HepG2 (cell line): Measurements from ENCODE around the gene AKR1A1. TPM values are rescaled to one million over a fixed set of nuclear protein-coding genes. Genes with fewer than 3 reads are reported as not detected.
A peak's percentile ranks its signal among the peaks of the same experiment; 100 is the strongest.

ENCODE experiments used
- ATAC-seq: fragments of 200-7000 bp; cut with Tn5 transposase; 3 replicates; pipeline ENCODE4 v1.9.1; 2020; ENCODE audit warnings: mild to moderate bottlenecking, moderate library complexity
- BruUV-seq: library from RNA; stranded (reverse); fragments of 400-500 nt; replicated peaks from 2 replicates; lab custom pipeline; 2021; lab: Mats Ljungman, UMichigan
- CTCF ChIA-PET: fragments of 300-600 bp; formaldehyde crosslinking; extraction: SDS; loops from one replicate; lab custom pipeline; 2021; ENCODE audit warnings: low total read pairs, inconsistent platforms, low intra/inter-chr PET ratio; lab: Yijun Ruan, JAX
- POLR2A ChIA-PET: fragments of 350-600 bp; sonication (Branson Sonifier 250); formaldehyde crosslinking; loops from one replicate; lab custom pipeline; 2020; ENCODE audit warnings: antibody characterized with exemption, inconsistent platforms; lab: Yijun Ruan, JAX
- DNase-seq: peaks from one replicate; pipeline ENCODE4 v3.0.0-alpha.2; 2015; ENCODE audit warnings: low spot score
- FAIRE-seq: peaks from 3 replicates; lab custom pipeline; 2011; peaks lifted over from hg19 to GRCh38; lab: Jason Lieb, UNC
- H2AFZ ChIP-seq: one replicate; pipeline ENCODE4 v1.6.1; 2011; ENCODE audit warnings: low read length, inconsistent platforms
- H3K27ac ChIP-seq: fragments of 300-600 bp; 3 replicates; pipeline ENCODE4 v1.8.0; 2011; ENCODE audit warnings: mixed run types, mild to moderate bottlenecking, mixed read lengths, low read length, inconsistent platforms; ENCODE audit not compliant: insufficient read depth; ENCODE audit errors: extremely low read length
- H3K27me3 ChIP-seq, 2 experiments: fragments of 200-600 bp in 1 of 2; 2 replicates in 1 of 2; 3 replicates in 1 of 2; pipeline versions ENCODE4 v1.6.0 to v1.8.0; 2011; ENCODE audit warnings: low read length in 2 of 2, mild to moderate bottlenecking in 2 of 2, moderate library complexity in 2 of 2, inconsistent platforms in 1 of 2; ENCODE audit not compliant: insufficient read depth in 2 of 2, control insufficient read depth in 1 of 2
- H3K36me3 ChIP-seq, 2 experiments: fragments of 200-600 bp in 1 of 2; replicated peaks in 1 of 2; 2 replicates in 1 of 2; 3 replicates in 1 of 2; pipeline versions ENCODE4 v1.5.1 to v1.8.0; 2011; ENCODE audit warnings: low read length in 2 of 2, inconsistent platforms in 1 of 2; ENCODE audit not compliant: insufficient read depth in 2 of 2, control insufficient read depth in 1 of 2
- H3K4me1 ChIP-seq: 2 replicates; pipeline ENCODE4 v1.5.1; 2012; ENCODE audit warnings: low read length, inconsistent platforms; ENCODE audit not compliant: insufficient read depth
- H3K4me2 ChIP-seq: 2 replicates; pipeline ENCODE4 v1.6.0; 2011; ENCODE audit warnings: low read depth, low read length, inconsistent platforms
- H3K4me3 ChIP-seq, 3 experiments: fragments of 200-600 bp in 1 of 3; sonication (generic), shearing (Covaris generic) in 1 of 3; replicated peaks in 1 of 3; 2 replicates each; pipeline ENCODE4 v1.5.1; 2011 to 2016; ENCODE audit warnings: low read length in 3 of 3, inconsistent platforms in 2 of 3, low read depth in 2 of 3, mild to moderate bottlenecking in 2 of 3, control low read depth in 1 of 3, mixed read lengths in 1 of 3; ENCODE audit not compliant: insufficient read depth in 1 of 3
- H3K79me2 ChIP-seq: one replicate; pipeline ENCODE4 v1.6.1; 2011; ENCODE audit warnings: low read length, inconsistent platforms; ENCODE audit not compliant: insufficient read depth
- H3K9ac ChIP-seq: 2 replicates; pipeline ENCODE4 v1.6.0; 2011; ENCODE audit warnings: mild to moderate bottlenecking, low read depth, low read length, inconsistent platforms; ENCODE audit not compliant: insufficient read depth
- H3K9me3 ChIP-seq: 2 replicates; pipeline ENCODE4 v1.5.1; 2012; ENCODE audit warnings: mild to moderate bottlenecking, low read length
- H4K20me1 ChIP-seq: 2 replicates; pipeline ENCODE4 v1.6.0; 2011; ENCODE audit warnings: inconsistent platforms, mild to moderate bottlenecking, low read length, moderate library complexity; ENCODE audit not compliant: insufficient read depth
- AKNA ChIP-seq: sonication (generic); formaldehyde crosslinking; IDR thresholded peaks from 2 replicates; pipeline ENCODE4 v1.4.0; 2020; ENCODE audit warnings: missing genetic modification reagents, borderline replicate concordance
- CSRNP1 ChIP-seq: sonication (generic); formaldehyde crosslinking; IDR thresholded peaks from 2 replicates; pipeline ENCODE4 v1.8.1; 2023; ENCODE audit warnings: mild to moderate bottlenecking, missing genetic modification reagents
- HNRNPLL ChIP-seq: fragments of 200-400 bp; formaldehyde crosslinking; IDR thresholded peaks from 2 replicates; pipeline ENCODE4 v1.6.1; 2017; ENCODE audit warnings: mild to moderate bottlenecking, low read depth, low read length; ENCODE audit not compliant: poor library complexity, severe bottlenecking
- IKZF4 ChIP-seq: sonication (generic); formaldehyde crosslinking; IDR thresholded peaks from 2 replicates; pipeline ENCODE4 v1.5.1; 2020; ENCODE audit warnings: borderline replicate concordance, mild to moderate bottlenecking, low read depth, missing genetic modification reagents; ENCODE audit errors: not compliant biosample characterization
- KDM6A ChIP-seq: IDR thresholded peaks from 2 replicates; pipeline ENCODE4 v1.6.1; 2016; ENCODE audit warnings: low read depth
- PLSCR1 ChIP-seq: sonication (generic); formaldehyde crosslinking; IDR thresholded peaks from 2 replicates; pipeline ENCODE4 v1.5.0; 2020; ENCODE audit warnings: missing genetic modification reagents, mild to moderate bottlenecking, borderline replicate concordance
- SP140L ChIP-seq: sonication (generic); formaldehyde crosslinking; IDR thresholded peaks from 2 replicates; pipeline ENCODE4 v1.4.0; 2020; ENCODE audit warnings: missing genetic modification reagents, borderline replicate concordance
- ZFP36L1 ChIP-seq: sonication (generic); formaldehyde crosslinking; IDR thresholded peaks from 2 replicates; pipeline ENCODE4 v1.8.0; 2022; ENCODE audit warnings: mild to moderate bottlenecking, missing genetic modification reagents, moderate library complexity
- ZKSCAN1 ChIP-seq: fragments of 150-350 bp; IDR thresholded peaks from 2 replicates; pipeline ENCODE4 v1.6.1; 2014; ENCODE audit warnings: low read length
- ZNF292 ChIP-seq: sonication (generic); formaldehyde crosslinking; IDR thresholded peaks from 2 replicates; pipeline ENCODE4 v1.8.1; 2022; ENCODE audit warnings: mild to moderate bottlenecking, low read depth, missing genetic modification reagents, borderline replicate concordance
- ZNF597 ChIP-seq: sonication (generic); formaldehyde crosslinking; IDR thresholded peaks from 2 replicates; pipeline ENCODE4 v1.5.0; 2020; ENCODE audit warnings: missing genetic modification reagents
- WGBS: methylation state at CpG from one replicate; pipeline ENCODE4 v1.1.6; 2017; ENCODE audit warnings: low lambda C conversion rate; 5-methylcytosine and 5-hydroxymethylcytosine counted together
- in situ Hi-C: cut with HindIII; loops from 2 replicates; pipeline ENCODE4 v1.10.0; 2017; ENCODE audit warnings: low pct_unique_long_range_greater_than_20kb; ENCODE audit not compliant: extremely low pct_ligation_motif_present
- intact Hi-C: fragments of 100-400 bp; cut with micrococcal nuclease; formaldehyde crosslinking; loops from one replicate; pipeline ENCODE4 v1.10.0; 2022; ENCODE audit not compliant: unreplicated experiment
- polyA plus RNA-seq, 8 experiments: library from polyadenylated mRNA; depleted of rRNA in 3 of 8; stranded (reverse) in 7 of 8; unstranded in 1 of 8; fragments of >200 nt; fragmentation: Illumina TruSeq in 4 of 8; extraction: Trizol in 4 of 8; gene quantifications; 2 replicates each; pipeline versions ENCODE4 v1.2.1 to v1.2.3, GENCODE V29; 2011 to 2016; ENCODE audit warnings: low read depth in 4 of 8, missing spikeins in 1 of 8, mixed read lengths in 1 of 8; ENCODE audit not compliant: insufficient read depth in 1 of 8
- total RNA-seq, 5 experiments: library from RNA; depleted of rRNA; stranded (reverse); fragments of >200 nt; fragmentation: Illumina TruSeq; extraction: Trizol; gene quantifications; 2 replicates each; pipeline ENCODE4 v1.2.3, GENCODE V29; 2016; ENCODE audit warnings: low read depth in 1 of 5

The AKR1A1 gene
- total and polyA plus RNA-seq, 2 of the 13 experiments (the other 11 are each of a cell fraction or from before 2014, with no cell fraction given): 181 to 217 TPM

- TF ChIP-seq IKZF4 (CRISPR knock-in tag): no peak
Measured at GRCh38 chr1:45583264-45583665, 32.6 kb downstream of the AKR1A1 start (continued).

- Histone ChIP-seq H3K4me1 (peaks cover 37% of the 10 kb centered on the region), H3K27ac (peak within 1 kb of the TSS; percentile 98), H3K4me3 (peak within 1 kb of the TSS; percentile 90 to 96 (median 95)), H3K4me2 (peak within 1 kb of the TSS; percentile 82), H3K9ac (peak within 1 kb of the TSS; percentile 99), H3K79me2 (peaks cover 47% of the 10 kb centered on the region), H4K20me1 (peaks cover 36% of the 10 kb centered on the region), H3K36me3 (peaks cover 0 to 6% of the 10 kb centered on the region in 2 experiments; a peak in 2 of 5 replicates), H2AFZ (peak within 1 kb of the TSS; percentile 97), H3K27me3 (no peaks in the 10 kb centered on the region; a peak in 2 of 5 replicates), H3K9me3 (no peaks in the 10 kb centered on the region)
- intact Hi-C loops: loop anchor here (2.0 to 5.0 kb wide), 2 partner anchors 33 to 168 kb away; partner anchors contain the start of genes AKR1A1 and IPP
- no TSS peak for BruUV-seq
- DNase-seq: peak; percentile 74
- 2% methylated on average over 15 of the region's 41 CpGs for WGBS
- ChIA-PET CTCF (no interaction called here), POLR2A (interaction anchor here (0.6 to 4.5 kb wide), 29 partner anchors 9 to 571 kb away, joined by 3 to 79 read pairs (median 4); partner anchors contain the start of genes AKR1A1, CCDC163, GPBP1L1 and MMACHC)
- peak; percentile 79 for ATAC-seq
- FAIRE-seq: no peak
- in situ Hi-C loops: loop anchor here (25.0 kb wide), 1 partner anchor 222 kb away; no protein-coding TSS in a partner anchor
- no peak for TF ChIP-seq ZNF597 (CRISPR knock-in tag)
- no peak for TF ChIP-seq CSRNP1
- no peak for TF ChIP-seq HNRNPLL
- TF ChIP-seq KDM6A (CRISPR knock-in tag): no peak
- no peak for TF ChIP-seq PLSCR1
- TF ChIP-seq ZNF292 (CRISPR knock-in tag): no peak
- no peak; the same call in 1 of the 2 replicates for TF ChIP-seq SP140L (CRISPR knock-in tag)
- TF ChIP-seq ZFP36L1: 0 out of 2 replicates have a peak, but pooled peaks have one; percentile 35
- no peak for TF ChIP-seq AKNA
- TF ChIP-seq ZKSCAN1: no peak
Measured at GRCh38 chr1:45583666-45584350, 33.2 kb downstream of the AKR1A1 start, which contains the start of gene NASP. Gene NASP (plus strand): TSS chr1:45584041. CDS start chr1:45584147, 106 bp downstream.
